GM21360 (cell line): ENCODE data around the gene TNPO2.

Experiments used
- ATAC-seq: cut with Tn5 transposase; IDR thresholded peaks from one replicate; pipeline ENCODE4 v1.9.1; 2021; ENCODE audit warnings: mild to moderate bottlenecking, moderate library complexity; ENCODE audit not compliant: unreplicated experiment

The TNPO2 gene

DNA sequence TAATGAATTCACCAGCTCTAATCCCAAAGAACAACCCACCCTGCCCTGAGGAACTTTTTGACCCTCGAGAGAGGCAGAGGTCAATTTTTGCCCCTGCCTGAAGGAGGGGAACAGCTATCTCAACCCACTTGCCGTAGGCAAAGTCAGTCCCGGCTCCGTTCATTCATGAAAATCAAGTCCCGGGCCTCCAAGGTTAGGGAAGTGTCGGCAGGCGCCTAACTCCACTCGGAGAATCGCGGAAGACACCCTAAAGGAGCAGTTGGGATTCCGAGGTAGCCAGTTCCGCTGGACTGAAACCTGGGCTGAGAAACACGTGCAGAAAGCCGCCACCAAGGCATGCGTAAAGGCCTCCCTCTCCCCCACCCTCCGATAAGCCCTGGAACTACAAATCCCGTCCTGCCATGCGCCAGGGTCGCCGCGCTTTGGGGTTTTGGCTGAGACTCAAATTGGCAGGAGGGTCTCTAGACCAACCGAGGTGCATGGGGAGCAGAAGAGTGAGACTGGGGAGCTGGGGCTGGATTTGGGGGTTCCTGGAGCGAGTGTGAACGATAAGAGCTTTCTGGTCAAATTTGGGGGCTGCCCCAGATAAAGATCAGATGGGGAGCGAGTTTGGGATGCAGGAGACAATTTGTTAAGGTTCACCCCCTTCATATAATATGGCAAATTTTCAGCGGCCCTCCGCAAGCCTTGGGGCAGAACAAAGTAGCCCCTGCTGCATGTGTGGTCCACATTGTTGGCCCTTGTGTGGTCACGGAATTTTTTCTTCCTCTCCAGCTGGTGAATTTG is at the start of gene TNPO2:
Gene TNPO2 (minus strand): TSS at position 292 of the 786 bp plus-strand sequence. CDS start 2,955 bp downstream, outside the sequence.
- no peak for ATAC-seq

DNA sequence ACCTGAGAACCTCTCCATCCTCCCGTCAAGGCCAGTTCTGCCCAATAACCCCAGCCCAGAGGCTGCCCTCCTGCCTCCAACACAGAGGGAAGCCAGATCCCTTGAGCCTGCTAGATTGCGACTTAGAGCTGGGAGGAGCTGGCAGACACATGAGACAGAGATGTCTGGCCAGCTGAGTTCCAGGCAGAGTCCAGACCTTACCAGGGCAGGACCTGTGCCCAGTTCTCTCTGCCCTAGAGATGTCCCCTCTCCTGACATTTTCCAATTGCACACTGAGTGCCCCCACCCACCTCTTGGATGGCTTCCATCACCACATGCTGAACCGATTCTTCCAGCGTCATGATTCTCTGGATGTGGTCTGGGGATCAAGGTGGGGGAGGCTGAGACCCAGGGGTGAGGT is 48.6 kb upstream of the TNPO2 start:
- no peak for ATAC-seq

DNA sequence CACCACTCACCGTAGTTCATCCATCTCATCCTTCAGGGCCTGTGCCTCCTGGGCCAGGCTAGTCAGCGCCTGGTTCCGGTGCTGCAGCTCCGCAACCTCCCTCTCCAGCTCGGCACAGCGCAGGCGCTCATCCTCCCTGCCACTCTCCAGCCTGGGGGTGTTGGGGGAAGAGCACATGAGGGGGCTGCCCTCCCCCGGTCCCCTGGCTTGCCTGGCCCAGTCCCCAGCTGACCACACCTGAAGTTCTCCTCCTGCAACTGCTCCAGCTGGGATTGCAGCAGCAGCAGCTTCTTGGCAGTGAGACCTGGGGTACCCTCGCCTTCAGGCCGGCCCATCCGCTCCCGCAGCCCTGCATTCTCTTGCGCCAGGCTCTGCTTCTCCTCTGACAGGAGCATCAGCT is 47.2 kb upstream of the TNPO2 start:
- no peak for ATAC-seq

GRCh38 chr19:12769689-12770088 is 46.0 kb upstream of the TNPO2 start:
- peak; percentile 47 for ATAC-seq

GRCh38 chr19:12767666-12768065 is 43.9 kb upstream of the TNPO2 start:
- no peak for ATAC-seq

GRCh38 chr19:12767150-12767549 is 43.4 kb upstream of the TNPO2 start:
- no peak for ATAC-seq

- ATAC-seq: no peak
Measured at GRCh38 chr19:12766051-12766521, 42.4 kb upstream of the TNPO2 start.

- no peak for ATAC-seq
Measured at GRCh38 chr19:12764698-12765097, 41.0 kb upstream of the TNPO2 start.

- ATAC-seq: no peak
Measured at GRCh38 chr19:12763100-12763499, 39.4 kb upstream of the TNPO2 start.

DNA sequence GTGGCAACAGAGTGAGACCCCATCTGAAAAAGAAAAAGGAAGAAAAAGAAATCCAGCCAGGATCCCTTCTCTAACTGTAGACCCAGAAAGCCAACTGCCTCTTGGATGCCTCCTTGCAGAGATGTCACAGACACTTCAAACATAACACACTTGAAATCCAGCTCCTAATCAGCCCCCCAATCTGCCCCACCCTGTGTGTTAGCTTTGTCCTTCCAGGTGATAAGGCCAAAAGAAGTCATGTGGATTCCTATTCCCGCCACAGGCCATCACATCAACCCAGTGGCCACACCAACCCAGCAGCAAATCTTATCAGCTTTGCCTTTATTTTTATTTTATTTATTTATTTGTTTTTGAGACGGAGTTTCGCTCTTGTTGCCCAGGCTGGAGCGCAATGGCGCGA is 36.0 kb upstream of the TNPO2 start:
- ATAC-seq: no peak

- ATAC-seq: no peak
Measured at GRCh38 chr19:12757544-12758274, 34.0 kb upstream of the TNPO2 start.

GRCh38 chr19:12756150-12756883 is 32.6 kb upstream of the TNPO2 start:
- ATAC-seq: no peak

GRCh38 chr19:12754465-12755196 is 30.9 kb upstream of the TNPO2 start:
- ATAC-seq: no peak

- no peak for ATAC-seq
Measured at GRCh38 chr19:12752056-12752781, 28.5 kb upstream of the TNPO2 start.

GRCh38 chr19:12751635-12752034 is 27.9 kb upstream of the TNPO2 start, which contains the start of gene BEST2:
BEST2 (plus strand) TSS chr19:12751791; CDS start chr19:12752593, 802 bp downstream.
- no peak for ATAC-seq

DNA sequence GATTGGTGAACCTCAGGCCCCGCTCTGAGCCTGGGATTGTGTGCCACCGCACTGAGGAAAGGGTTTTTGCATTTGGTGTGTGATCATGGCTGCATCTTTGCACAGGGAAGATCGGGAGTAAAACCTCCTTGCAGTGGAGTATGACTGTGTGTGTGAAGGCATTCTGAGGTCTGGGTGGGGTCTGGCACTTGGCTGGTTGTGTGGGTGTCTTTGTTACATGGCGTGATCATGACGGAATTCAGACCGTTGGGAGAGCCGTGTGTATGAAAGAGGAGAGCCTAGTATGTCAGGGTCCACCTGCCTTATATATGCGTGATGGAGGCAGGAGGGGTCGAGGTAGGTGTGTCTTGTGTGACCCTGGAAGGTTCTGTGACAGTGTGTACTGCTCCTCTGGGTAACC is 27.1 kb upstream of the TNPO2 start:
- no peak for ATAC-seq

DNA sequence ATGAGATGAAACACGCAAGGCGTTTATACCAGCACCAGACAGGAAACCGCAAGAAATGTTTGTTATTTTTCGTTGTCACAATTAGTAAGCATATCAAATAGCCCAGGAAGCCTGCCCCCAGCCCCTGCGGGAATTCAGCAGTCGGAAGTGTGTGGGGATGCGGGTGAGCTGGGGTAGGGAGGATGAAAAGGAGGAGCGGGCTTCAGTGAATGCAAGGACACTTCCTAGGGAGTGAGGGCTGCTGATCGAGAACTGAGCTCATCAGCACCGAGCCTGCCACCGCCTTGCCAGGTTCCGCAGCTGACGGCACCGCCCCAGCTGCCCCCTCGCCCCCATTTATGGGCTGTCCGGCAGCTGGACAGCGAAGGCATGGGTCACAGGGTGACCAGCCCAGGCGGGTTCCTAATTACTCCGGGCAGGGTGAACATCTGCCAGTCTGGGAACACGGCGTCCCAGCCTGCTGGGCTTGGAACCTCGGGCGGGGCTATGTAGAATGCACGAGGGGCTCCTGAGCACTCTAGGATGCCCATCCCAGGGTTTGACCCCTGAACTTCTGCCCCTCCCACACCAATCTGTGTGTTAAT is 26.3 kb upstream of the TNPO2 start:
- no peak for ATAC-seq

GRCh38 chr19:12748489-12748888 is 24.8 kb upstream of the TNPO2 start:
- ATAC-seq: no peak

- no peak for ATAC-seq
Measured at GRCh38 chr19:12745166-12745897, 21.6 kb upstream of the TNPO2 start.
